ENCODE data around the gene MCUR1. TPM values are rescaled to one million over a fixed set of nuclear protein-coding genes. Genes with fewer than 3 reads are reported as not detected.
"Not testable (repeated sequence)": the region's sequence is repeated elsewhere in the genome, so short reads cannot be mapped to it uniquely, and the experiment has no call there.

Gene MCUR1
- total RNA-seq, 2 experiments from 2014 or later, result 34.8 to 38.0 TPM

DNA sequence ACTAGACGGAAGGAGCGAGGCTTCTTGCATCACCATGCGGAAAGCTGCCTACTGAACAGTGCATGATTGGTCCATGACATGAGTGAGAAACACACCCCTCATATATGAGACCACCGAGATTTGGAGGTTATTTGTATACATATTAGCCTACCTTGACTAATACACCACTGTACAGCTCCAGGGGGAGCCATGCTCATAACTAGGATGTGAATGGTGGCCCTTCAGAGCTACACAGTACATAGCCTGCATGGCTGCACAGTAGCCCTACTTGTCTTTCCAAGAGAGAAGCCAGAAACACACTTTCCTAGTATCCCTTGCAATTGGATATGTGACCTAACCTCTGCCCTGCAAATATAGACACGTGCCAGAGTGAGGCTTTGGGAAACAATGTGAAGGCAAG, 21.8 kb upstream of the MCUR1 start:
- Mint-ChIP-seq H3K27me3 (no peaks in the 10 kb centered on the region), H3K36me3 (ENCODE audit: low read depth) (no peaks in the 10 kb centered on the region), H3K4me3 (no peak overlapping the region), H3K9me3 (no peaks in the 10 kb centered on the region), H3K27ac (no peak overlapping the region), H3K4me1 (ENCODE audit: low read depth) (no peaks in the 10 kb centered on the region)
- ChIA-PET CTCF (no interaction called here), POLR2A (no interaction called here)
- ATAC-seq (no peak), DNase-seq (no peak)
- TF ChIP-seq, protein P1, sequence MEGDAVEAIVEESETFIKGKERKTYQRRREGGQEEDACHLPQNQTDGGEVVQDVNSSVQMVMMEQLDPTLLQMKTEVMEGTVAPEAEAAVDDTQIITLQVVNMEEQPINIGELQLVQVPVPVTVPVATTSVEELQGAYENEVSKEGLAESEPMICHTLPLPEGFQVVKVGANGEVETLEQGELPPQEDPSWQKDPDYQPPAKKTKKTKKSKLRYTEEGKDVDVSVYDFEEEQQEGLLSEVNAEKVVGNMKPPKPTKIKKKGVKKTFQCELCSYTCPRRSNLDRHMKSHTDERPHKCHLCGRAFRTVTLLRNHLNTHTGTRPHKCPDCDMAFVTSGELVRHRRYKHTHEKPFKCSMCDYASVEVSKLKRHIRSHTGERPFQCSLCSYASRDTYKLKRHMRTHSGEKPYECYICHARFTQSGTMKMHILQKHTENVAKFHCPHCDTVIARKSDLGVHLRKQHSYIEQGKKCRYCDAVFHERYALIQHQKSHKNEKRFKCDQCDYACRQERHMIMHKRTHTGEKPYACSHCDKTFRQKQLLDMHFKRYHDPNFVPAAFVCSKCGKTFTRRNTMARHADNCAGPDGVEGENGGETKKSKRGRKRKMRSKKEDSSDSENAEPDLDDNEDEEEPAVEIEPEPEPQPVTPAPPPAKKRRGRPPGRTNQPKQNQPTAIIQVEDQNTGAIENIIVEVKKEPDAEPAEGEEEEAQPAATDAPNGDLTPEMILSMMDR (IDR thresholded peaks at IDR 0.05), result no peak
- intact Hi-C loops (cut with micrococcal nuclease), result no loop called here

DNA sequence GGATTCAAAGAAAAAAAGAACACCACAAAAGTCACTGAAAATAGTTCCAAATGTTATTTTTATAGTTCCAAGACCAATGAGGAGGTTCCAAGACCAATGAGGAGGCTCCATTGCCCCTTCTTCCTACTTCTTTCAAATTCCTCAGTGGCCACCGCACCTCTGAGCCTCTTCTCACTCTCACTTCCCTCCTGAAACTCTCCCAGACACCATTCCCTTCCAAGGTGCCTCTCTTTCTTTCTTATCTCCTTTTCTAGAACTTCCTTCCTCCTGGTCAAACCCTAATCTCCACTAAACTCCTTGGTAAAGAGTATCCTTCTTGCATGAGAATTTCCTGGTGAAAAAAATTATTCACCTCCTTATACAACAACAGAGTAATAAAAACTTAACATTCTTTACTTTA, 20.4 kb upstream of the MCUR1 start:
- Mint-ChIP-seq H3K4me3 (no peak overlapping the region), H3K36me3 (ENCODE audit: low read depth) (no peaks in the 10 kb centered on the region), H3K27me3 (peaks cover 3% of the 10 kb centered on the region), H3K9me3 (no peaks in the 10 kb centered on the region), H3K27ac (no peak overlapping the region), H3K4me1 (ENCODE audit: low read depth) (no peaks in the 10 kb centered on the region)
- POLR2A ChIA-PET, result no interaction called here
- intact Hi-C loops (cut with micrococcal nuclease), result no loop called here
- TF ChIP-seq, protein P1 (IDR thresholded peaks at IDR 0.05), result no peak
- CTCF ChIA-PET, result no interaction called here
- DNase-seq (no peak), ATAC-seq (no peak)

GRCh38 chr6:13834018-13834417, 19.7 kb upstream of the MCUR1 start:
- intact Hi-C loops (cut with micrococcal nuclease); CTCF ChIA-PET; H3K4me1 Mint-ChIP-seq (ENCODE audit: low read depth); DNase-seq; H3K36me3 Mint-ChIP-seq (ENCODE audit: low read depth); H3K27ac Mint-ChIP-seq; H3K4me3 Mint-ChIP-seq; ATAC-seq; H3K9me3 Mint-ChIP-seq; H3K27me3 Mint-ChIP-seq: not testable (repeated sequence)
- POLR2A ChIA-PET, result interaction anchor here (0.6 kb wide), 1 partner anchor 146 kb away, joined by 3 read pairs; no protein-coding TSS in a partner anchor

DNA sequence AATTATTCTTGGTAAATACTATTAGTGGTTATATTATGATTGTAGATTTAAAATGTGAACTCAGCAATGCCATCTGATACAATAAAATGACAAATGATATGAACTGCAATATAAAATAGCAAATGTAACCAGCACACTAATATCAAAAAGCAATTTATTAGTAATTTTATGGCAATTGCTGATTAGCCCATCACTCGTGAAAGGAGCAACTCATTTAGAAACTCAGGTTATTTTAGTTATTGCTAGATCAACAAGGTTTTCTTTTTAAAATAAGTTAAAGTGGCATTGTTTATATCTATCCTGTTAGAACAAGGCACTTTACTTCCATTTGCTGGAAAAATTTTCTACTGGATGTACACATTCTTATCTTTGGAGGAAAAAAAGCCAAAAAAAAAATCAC, 18.4 kb upstream of the MCUR1 start:
- Mint-ChIP-seq H3K9me3 (no peaks in the 10 kb centered on the region), H3K4me3 (no peak overlapping the region), H3K36me3 (ENCODE audit: low read depth) (no peaks in the 10 kb centered on the region), H3K4me1 (ENCODE audit: low read depth) (no peaks in the 10 kb centered on the region), H3K27ac (no peak overlapping the region), H3K27me3 (peaks cover 8% of the 10 kb centered on the region)
- ATAC-seq (no peak), DNase-seq (no peak)
- intact Hi-C loops (cut with micrococcal nuclease), result no loop called here
- ChIA-PET POLR2A (no interaction called here), CTCF (no interaction called here)
- TF ChIP-seq, protein P1 (IDR thresholded peaks at IDR 0.05), result no peak

DNA sequence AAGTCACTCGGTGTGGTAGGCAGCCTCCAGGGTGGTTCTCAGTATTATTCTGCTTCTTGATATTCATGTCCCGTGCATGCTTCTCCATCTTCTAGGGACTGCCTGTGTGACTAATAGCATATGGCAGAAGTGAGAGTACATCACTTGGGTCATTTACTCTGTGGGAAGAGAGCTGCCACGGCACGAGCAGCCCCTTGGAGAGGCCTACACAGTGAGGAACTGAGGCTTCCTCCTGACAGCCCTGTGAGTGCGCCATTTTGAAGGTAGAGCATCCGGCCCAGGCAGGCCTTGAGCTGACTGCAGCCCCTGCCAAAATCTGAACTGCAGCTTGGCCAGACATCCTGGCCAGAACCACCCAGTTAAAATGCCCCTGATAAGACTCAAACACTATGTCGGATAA, 17.3 kb upstream of the MCUR1 start:
- POLR2A ChIA-PET, result no interaction called here

More for the DNA sequence above, 17.3 kb upstream of the MCUR1 start:
- Mint-ChIP-seq H3K9me3 (no peaks in the 10 kb centered on the region), H3K36me3 (ENCODE audit: low read depth) (no peaks in the 10 kb centered on the region), H3K27ac (no peak overlapping the region), H3K4me3 (no peak overlapping the region), H3K27me3 (peaks cover 8% of the 10 kb centered on the region), H3K4me1 (ENCODE audit: low read depth) (no peaks in the 10 kb centered on the region)
- CTCF ChIA-PET, result no interaction called here
- DNase-seq (no peak), ATAC-seq (no peak)
- TF ChIP-seq, protein P1 (IDR thresholded peaks at IDR 0.05), result no peak
- intact Hi-C loops (cut with micrococcal nuclease), result no loop called here

All from activated CD8-positive, alpha-beta T cell treated with anti-CD3 and anti-CD28 coated beads for 36 hours (primary cell).